H1 (cell line): ENCODE data around the gene CREB3L4. TPM values are rescaled to one million over a fixed set of nuclear protein-coding genes. Genes with fewer than 3 reads are reported as not detected.

ENCODE experiments used
- EGR1 ChIP-seq: IDR thresholded peaks from 2 replicates; pipeline ENCODE4 v1.6.1; 2011; ENCODE audit warnings: low read depth, low read length, borderline replicate concordance
- KDM1A ChIP-seq: fragments of 200-600, 300-600 bp; sonication (generic); IDR thresholded peaks from 2 replicates; pipeline ENCODE4 v1.7.1; 2016; ENCODE audit warnings: mild to moderate bottlenecking, low read length, borderline replicate concordance
- POLR2AphosphoS5 ChIP-seq: IDR thresholded peaks from 2 replicates; pipeline ENCODE4 v1.6.1; 2011; ENCODE audit warnings: low read depth, low read length
- RNF2 ChIP-seq: fragments of 200-900, 300-1000 bp; sonication (generic); IDR thresholded peaks from 2 replicates; pipeline ENCODE4 v1.7.1; 2016; ENCODE audit warnings: borderline replicate concordance, low read depth, mild to moderate bottlenecking, antibody characterized with exemption, low read length; ENCODE audit not compliant: poor library complexity, severe bottlenecking; ENCODE audit errors: missing control alignments
- SUZ12 ChIP-seq: fragments of 200-600 bp; sonication (generic); IDR thresholded peaks from 2 replicates; pipeline ENCODE4 v1.6.1; 2012; ENCODE audit warnings: mild to moderate bottlenecking, inconsistent platforms, low read length, moderate library complexity, mixed read lengths
- TEAD4 ChIP-seq: IDR thresholded peaks from 2 replicates; pipeline ENCODE4 v1.6.1; 2012; ENCODE audit warnings: low read depth, low read length, inconsistent platforms, mixed read lengths
- ZNF274 ChIP-seq: IDR thresholded peaks from 2 replicates; pipeline ENCODE4 v1.7.0; 2012; ENCODE audit warnings: low read length, borderline replicate concordance; ENCODE audit errors: extremely low read depth
- polyA plus RNA-seq, 7 experiments: library from polyadenylated mRNA; depleted of rRNA in 3 of 7; stranded (reverse) in 5 of 7; unstranded in 2 of 7; fragments of >200 nt in 5 of 7; fragments of 200-250 nt in 2 of 7; gene quantifications; 1 replicate in 5 of 7; 2 replicates in 1 of 7; 4 replicates in 1 of 7; pipeline versions ENCODE4 v1.2.1 to v1.2.3, GENCODE V29; 2011 to 2013; ENCODE audit warnings: missing spikeins in 2 of 7, mixed read lengths in 2 of 7
- total RNA-seq: library from RNA; stranded (reverse); fragmentation: NEBNext Ultra II Directional; extraction: Animal tissue kit (Norgen Biotek cat#: 25700); gene quantifications from 2 replicates; pipeline ENCODE4 v1.2.1, GENCODE V29; 2021
- TF ChIP-seq, protein P1 (sequence below): IDR thresholded peaks from 2 replicates; pipeline ENCODE4 v1.6.1; 2011; ENCODE audit warnings: low read depth, mild to moderate bottlenecking, low read length; ENCODE audit not compliant: insufficient read depth
- TF ChIP-seq, protein P2 (sequence below): fragments of 300-600 bp; sonication (generic); IDR thresholded peaks from 2 replicates; pipeline ENCODE4 v1.7.1; 2012; ENCODE audit warnings: low read length, moderate library complexity, mild to moderate bottlenecking, inconsistent platforms; ENCODE audit not compliant: insufficient replicate concordance

CREB3L4 gene
- total and polyA plus RNA-seq, 2 of the 8 experiments (the other 6 are each of a cell fraction or from before 2014, with no cell fraction given): 34.4 to 54.0 TPM

DNA sequence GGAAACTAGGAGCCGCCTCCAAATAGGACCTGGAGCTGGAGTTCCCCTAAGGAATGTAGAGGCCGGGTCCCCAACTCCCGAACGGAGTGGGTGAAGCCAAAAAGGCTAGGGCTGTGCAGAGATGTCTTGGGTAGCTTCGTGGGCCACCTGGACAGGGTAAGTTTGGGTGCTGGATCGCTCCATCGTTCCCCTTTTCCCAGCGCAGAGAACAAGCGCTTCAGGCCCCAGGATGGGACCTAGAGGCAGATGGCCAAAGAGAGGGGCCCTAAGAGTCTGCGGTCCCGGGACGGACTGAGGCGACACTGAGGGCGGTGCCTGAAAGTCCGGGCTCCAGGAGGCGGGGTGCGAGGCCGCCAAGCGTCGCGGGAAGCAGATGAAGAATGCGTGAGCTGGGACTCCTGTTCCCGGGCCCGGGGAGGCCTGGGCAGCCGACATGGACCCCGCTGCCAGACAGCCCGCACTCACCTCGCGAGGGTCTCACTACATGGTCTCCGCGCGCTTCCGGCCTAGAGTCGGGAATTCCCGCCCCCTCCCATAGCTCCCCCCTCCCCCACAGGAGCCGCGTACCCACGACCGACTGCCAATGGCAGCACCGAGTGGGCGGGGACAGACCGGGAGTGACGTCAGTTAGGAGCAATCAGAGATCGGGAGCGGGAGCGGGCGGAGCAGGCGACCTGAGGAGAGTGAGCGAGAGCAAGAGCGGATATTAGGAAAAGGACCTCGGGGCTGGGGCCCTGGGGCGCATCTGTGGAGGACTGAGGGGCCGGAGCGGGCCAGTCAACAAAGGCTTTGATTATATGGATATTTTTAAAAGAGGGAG lies 4.5 kb upstream of the CREB3L4 start, which contains the start of gene SLC39A1 (continued):
- TF ChIP-seq ZNF274: no peak
- peak; percentile 65; the same call in 1 of the 2 replicates for TF ChIP-seq POLR2AphosphoS5
- TF ChIP-seq, protein P1, sequence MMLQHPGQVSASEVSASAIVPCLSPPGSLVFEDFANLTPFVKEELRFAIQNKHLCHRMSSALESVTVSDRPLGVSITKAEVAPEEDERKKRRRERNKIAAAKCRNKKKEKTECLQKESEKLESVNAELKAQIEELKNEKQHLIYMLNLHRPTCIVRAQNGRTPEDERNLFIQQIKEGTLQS: no peak
- TF ChIP-seq KDM1A: no peak
- no peak for TF ChIP-seq RNF2
- TF ChIP-seq SUZ12: no peak
- peak; percentile 37; the same call in 1 of the 2 replicates for TF ChIP-seq EGR1
- TF ChIP-seq TEAD4: peak; percentile 21
- TF ChIP-seq, protein P2, sequence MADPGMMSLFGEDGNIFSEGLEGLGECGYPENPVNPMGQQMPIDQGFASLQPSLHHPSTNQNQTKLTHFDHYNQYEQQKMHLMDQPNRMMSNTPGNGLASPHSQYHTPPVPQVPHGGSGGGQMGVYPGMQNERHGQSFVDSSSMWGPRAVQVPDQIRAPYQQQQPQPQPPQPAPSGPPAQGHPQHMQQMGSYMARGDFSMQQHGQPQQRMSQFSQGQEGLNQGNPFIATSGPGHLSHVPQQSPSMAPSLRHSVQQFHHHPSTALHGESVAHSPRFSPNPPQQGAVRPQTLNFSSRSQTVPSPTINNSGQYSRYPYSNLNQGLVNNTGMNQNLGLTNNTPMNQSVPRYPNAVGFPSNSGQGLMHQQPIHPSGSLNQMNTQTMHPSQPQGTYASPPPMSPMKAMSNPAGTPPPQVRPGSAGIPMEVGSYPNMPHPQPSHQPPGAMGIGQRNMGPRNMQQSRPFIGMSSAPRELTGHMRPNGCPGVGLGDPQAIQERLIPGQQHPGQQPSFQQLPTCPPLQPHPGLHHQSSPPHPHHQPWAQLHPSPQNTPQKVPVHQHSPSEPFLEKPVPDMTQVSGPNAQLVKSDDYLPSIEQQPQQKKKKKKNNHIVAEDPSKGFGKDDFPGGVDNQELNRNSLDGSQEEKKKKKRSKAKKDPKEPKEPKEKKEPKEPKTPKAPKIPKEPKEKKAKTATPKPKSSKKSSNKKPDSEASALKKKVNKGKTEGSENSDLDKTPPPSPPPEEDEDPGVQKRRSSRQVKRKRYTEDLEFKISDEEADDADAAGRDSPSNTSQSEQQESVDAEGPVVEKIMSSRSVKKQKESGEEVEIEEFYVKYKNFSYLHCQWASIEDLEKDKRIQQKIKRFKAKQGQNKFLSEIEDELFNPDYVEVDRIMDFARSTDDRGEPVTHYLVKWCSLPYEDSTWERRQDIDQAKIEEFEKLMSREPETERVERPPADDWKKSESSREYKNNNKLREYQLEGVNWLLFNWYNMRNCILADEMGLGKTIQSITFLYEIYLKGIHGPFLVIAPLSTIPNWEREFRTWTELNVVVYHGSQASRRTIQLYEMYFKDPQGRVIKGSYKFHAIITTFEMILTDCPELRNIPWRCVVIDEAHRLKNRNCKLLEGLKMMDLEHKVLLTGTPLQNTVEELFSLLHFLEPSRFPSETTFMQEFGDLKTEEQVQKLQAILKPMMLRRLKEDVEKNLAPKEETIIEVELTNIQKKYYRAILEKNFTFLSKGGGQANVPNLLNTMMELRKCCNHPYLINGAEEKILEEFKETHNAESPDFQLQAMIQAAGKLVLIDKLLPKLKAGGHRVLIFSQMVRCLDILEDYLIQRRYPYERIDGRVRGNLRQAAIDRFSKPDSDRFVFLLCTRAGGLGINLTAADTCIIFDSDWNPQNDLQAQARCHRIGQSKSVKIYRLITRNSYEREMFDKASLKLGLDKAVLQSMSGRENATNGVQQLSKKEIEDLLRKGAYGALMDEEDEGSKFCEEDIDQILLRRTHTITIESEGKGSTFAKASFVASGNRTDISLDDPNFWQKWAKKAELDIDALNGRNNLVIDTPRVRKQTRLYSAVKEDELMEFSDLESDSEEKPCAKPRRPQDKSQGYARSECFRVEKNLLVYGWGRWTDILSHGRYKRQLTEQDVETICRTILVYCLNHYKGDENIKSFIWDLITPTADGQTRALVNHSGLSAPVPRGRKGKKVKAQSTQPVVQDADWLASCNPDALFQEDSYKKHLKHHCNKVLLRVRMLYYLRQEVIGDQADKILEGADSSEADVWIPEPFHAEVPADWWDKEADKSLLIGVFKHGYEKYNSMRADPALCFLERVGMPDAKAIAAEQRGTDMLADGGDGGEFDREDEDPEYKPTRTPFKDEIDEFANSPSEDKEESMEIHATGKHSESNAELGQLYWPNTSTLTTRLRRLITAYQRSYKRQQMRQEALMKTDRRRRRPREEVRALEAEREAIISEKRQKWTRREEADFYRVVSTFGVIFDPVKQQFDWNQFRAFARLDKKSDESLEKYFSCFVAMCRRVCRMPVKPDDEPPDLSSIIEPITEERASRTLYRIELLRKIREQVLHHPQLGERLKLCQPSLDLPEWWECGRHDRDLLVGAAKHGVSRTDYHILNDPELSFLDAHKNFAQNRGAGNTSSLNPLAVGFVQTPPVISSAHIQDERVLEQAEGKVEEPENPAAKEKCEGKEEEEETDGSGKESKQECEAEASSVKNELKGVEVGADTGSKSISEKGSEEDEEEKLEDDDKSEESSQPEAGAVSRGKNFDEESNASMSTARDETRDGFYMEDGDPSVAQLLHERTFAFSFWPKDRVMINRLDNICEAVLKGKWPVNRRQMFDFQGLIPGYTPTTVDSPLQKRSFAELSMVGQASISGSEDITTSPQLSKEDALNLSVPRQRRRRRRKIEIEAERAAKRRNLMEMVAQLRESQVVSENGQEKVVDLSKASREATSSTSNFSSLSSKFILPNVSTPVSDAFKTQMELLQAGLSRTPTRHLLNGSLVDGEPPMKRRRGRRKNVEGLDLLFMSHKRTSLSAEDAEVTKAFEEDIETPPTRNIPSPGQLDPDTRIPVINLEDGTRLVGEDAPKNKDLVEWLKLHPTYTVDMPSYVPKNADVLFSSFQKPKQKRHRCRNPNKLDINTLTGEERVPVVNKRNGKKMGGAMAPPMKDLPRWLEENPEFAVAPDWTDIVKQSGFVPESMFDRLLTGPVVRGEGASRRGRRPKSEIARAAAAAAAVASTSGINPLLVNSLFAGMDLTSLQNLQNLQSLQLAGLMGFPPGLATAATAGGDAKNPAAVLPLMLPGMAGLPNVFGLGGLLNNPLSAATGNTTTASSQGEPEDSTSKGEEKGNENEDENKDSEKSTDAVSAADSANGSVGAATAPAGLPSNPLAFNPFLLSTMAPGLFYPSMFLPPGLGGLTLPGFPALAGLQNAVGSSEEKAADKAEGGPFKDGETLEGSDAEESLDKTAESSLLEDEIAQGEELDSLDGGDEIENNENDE: no peak
